C4-2B (cell line): ENCODE measurements around the gene SYT2.

Experiments
- CTCF ChIP-seq: fragments of 450-650 bp; conservative IDR thresholded peaks from 2 replicates; pipeline ENCODE4 v1.5.1; 2017; ENCODE audit warnings: mild to moderate bottlenecking
- ZFX ChIP-seq: fragments of 450-650 bp; IDR thresholded peaks from 2 replicates; pipeline ENCODE4 v1.6.1; 2017

- TF ChIP-seq CTCF (no peak), ZFX (no peak)
These were observed 36.7 kb downstream of the SYT2 start for GRCh38 chr1:202673531-202673930.
